ENCODE data around the gene LTBP1.

- TF ChIP-seq POLR2AphosphoS5 (IDR thresholded peaks at IDR 0.05; ENCODE audit: low read depth, low read length) (no peak), POLR2A (IDR thresholded peaks at IDR 0.05; ENCODE audit: low read depth, low read length) (no peak), TAF1 (IDR thresholded peaks at IDR 0.05; ENCODE audit: borderline replicate concordance, low read depth, low read length) (no peak)
Observed at GRCh38 chr2:33344230-33344629, 397.5 kb downstream of the LTBP1 start.

All from GM12892 (cell line).